T47D (cell line): Measurements from ENCODE around the gene USP30.
"Not testable (repeated sequence)": the region's sequence is repeated elsewhere in the genome, so short reads cannot be mapped to it uniquely, and the experiment has no call there.

Experiments used
- DNase-seq, 2 experiments: peaks; one replicate each; pipeline versions ENCODE4 v3.0.0 to v3.0.0-alpha.2; 2011 to 2012; ENCODE audit warnings: low read depth in 1 of 2, low spot score in 1 of 2
- JUND ChIP-seq: IDR thresholded peaks from 2 replicates; pipeline ENCODE4 v1.6.1; 2012; ENCODE audit warnings: low read depth
- in situ Hi-C: cut with HindIII; loops from 2 replicates; pipeline ENCODE4 v1.10.0; 2016; ENCODE audit warnings: low sequenced_read_pairs, low pct_unique_long_range_greater_than_20kb

The USP30 gene

DNA sequence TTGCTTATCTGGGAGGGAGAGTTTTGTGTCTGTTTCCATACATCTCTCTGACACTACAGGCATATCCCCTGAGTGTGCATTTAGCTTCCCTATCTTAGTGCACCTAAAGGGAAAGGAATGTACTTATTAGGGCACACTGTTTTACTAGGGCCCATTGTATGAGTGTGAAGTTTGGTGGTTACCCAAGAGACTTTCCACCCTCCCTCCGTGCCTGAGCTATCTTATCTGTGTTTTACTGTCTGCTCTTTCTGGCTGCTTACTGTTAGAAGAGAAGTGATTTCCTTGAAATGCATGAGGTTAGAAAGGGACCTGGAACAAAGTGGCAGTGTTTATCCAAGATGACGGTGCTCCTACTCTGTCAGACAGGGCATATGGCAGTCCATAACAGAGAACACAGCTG is 23.0 kb upstream of the USP30 start:
- DNase-seq, result no peak
- no peak for TF ChIP-seq JUND
- in situ Hi-C loops, result no loop called here

DNA sequence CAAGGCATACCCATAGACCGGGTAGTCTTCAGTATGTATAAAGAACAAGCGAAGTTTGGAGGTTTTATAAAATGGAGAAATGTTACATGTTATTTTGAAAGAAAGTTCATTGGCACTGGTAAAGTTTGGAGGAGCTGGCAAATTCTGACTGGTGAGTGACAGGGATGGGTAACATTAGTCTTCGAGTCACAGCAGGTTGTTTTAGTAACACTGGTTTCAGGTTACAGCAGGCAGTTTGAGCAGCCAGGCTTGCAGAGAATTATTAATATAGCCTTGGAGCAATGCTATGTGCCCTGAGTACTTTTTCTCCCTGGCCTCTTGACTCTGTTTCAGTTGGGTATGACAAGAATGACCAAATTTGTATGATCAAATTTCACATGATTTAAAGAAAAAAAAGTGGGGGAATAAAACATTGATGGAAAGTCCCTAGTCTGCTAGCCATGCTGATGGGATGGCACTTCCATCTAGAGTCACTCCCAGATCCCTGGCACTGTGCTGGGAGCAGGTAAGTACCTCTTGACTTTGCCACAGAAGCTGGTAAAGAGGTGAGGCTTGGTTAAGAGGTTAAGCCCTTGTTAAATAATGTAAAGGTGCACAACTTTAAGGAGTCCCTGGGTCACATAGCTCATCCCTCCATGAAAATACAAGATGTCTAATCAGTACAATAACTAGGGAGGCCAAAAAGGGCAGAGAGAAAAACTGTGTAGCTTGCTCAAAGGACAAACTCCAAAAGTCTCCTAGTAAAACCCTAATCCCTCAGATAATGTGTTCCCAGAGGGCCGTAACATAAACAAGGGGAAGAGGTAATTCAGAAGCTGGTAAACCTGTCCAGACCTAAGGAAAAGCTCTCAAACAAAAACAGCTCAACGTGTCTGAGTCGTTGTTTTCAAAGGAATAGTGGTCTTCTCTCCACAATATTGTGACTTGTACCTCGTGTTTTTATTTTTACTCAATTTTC is 18.9 kb upstream of the USP30 start:
- peak in 1 of 2 experiments; percentile 46 for DNase-seq
- in situ Hi-C loops, result no loop called here
- no peak for TF ChIP-seq JUND

DNA sequence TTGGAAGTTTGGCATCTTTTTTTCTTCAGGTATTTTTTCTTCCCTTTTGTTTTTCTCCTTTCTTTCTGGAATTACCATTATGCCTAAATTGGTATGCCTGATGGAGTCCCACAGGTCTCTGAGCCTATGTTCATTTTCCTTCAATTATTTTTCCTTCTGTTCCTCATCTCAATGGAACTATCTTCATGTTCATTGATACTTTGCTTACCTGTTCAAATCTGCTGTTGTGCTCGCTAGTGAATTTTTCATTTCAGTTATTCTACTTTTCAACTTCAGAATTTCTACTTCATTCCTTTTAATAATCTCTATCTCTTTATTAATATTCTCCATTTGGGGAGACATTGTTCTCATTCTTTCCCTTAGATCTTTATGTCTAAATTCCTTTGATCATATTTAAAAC is 15.4 kb upstream of the USP30 start:
- TF ChIP-seq JUND, result no peak
- in situ Hi-C loops, result no loop called here
- no peak for DNase-seq

GRCh38 chr12:109044241-109044640 is 8.1 kb upstream of the USP30 start:
- DNase-seq, result no peak
- in situ Hi-C loops, result no loop called here
- no peak for TF ChIP-seq JUND

DNA sequence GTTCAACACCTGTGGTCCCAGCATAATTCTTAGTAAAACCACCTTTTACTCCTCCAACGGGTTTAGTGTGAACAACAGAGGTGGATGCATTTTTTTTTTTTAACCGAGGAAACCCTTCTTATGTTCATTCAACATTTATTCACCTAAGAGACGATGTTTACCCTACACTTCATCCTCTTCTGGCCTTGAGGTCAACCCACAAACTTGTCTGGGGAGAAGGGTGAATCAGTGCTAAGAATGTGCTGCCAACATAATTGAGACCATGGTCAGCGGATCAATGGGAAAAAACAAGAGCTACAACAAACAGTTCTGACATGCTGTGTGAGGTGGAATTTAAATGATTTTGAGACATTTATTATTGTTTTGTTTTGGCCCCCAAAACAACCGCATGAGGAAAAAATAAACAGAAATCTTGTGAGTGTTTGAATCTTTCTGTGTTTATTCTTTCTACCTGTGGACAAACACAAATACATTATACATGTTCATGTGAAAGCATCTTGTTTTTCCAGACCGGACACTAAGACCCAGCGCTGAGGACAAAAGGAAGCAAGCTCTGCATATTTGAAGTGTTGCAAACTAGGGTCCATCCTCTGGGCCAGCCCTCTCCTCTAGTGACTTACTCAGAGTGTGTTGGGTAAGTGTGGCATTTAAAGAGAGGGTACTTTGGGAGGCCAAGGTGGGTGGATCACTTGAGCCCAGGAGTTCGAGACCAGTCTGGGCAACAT is 5.1 kb upstream of the USP30 start:
- in situ Hi-C loops, result no loop called here
- TF ChIP-seq JUND, result no peak
- DNase-seq, result peak in 1 of 2 experiments; percentile 66

- DNase-seq, in situ Hi-C loops: not testable (repeated sequence)
Measured at GRCh38 chr12:109048706-109049105, 3.7 kb upstream of the USP30 start.

GRCh38 chr12:109049794-109050193 is 2.6 kb upstream of the USP30 start:
- in situ Hi-C loops, DNase-seq: not testable (repeated sequence)

DNA sequence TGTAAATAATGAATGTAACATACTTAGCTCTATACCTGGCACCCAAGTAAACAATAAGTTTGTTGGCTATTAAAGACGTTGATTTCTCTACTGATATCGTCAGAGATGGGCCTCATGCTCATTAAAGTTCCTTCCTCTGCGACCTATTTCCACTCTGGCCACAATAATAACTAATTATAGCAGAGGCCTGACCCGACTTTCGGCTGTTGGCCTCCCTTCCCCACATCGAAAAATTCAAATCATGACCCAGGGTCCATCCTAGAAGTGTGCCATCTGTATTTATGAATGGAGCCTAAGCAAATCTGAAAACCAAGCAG is 321 bp upstream of the USP30 start:
- TF ChIP-seq JUND, result no peak
- in situ Hi-C loops, result no loop called here
- DNase-seq, result no peak

DNA sequence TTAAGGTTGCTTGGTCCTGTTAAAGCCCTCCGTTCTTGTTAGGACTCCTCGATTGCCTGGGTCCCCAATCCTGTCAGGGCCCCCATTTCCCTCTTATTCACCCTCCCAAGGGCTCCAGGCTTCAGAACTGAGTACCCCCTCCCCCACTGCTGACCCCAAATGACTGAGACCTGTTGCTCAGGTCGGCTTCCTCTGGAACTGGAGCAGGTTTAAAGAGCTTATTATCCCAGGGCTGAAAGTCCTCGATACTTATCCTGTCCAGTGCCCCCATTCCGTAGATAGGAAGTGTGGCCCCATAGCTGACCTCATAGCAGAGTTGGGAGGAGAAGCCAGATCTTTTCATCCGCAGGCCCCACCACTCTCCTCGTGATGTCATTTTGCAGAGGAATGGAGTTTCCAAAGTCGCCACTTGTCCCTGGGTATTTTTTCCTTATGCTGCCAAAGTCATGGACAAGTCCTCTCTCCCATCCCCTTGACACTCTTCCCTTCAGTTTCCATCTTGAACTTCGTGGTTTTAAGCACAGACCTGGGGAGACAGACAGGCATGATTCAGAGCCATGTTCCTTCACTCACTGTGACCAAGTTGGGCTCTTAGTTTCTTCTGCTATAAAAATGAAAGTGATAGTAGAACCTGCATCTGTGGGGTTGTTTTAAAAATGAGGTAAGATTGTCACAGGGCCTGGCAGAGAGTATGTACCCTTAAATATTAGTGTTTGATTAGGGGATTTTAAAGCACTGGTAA is 1.2 kb downstream of the USP30 start:
- in situ Hi-C loops, result no loop called here

DNA sequence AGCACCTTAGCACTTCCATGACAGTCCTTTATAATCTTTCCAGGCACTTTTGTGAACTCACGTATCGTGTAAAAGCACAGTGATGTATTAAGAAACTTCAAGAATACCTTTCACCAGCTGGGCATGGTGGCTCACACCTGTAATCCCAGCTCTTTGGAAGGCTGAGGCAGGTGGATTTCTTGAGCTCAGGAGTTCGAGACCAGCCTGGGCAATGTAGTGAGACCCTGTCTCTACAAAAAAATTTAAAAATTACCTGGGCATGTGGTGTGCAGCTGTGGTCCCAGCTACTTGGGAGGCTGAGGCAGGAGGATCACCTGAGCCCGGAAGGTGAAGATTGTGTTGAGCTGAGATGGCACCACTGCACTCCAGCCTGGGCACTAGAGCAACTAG is 1.7 kb downstream of the USP30 start:
- in situ Hi-C loops, DNase-seq: not testable (repeated sequence)

More for the DNA sequence above, 1.2 kb downstream of the USP30 start:
- DNase-seq, result no peak
- TF ChIP-seq JUND, result no peak

DNA sequence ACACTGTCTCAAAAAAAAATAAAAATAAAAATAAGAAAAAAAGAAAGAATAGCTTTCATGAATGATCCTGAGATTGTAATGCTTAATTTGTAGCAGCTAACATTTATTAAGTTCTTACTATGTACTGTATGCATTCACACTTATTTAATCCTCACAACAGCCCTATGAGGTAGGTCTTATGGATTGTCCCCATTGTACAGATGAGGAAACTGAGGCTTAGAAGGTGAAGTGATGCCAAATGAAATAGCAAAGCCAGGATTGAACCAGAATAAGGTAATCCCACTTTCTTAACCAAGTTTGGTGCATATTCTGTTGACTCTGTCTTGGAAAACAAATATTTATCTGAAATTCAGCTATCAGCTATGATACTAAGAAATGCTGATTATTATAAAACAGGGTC is 2.1 kb downstream of the USP30 start:
- no peak for DNase-seq
- TF ChIP-seq JUND, result no peak
- in situ Hi-C loops, result no loop called here

GRCh38 chr12:109056891-109057290 is 4.5 kb downstream of the USP30 start:
- DNase-seq, result no peak
- TF ChIP-seq JUND, result no peak
- in situ Hi-C loops, result no loop called here

GRCh38 chr12:109057376-109057775 is 5.0 kb downstream of the USP30 start:
- DNase-seq, result no peak
- no peak for TF ChIP-seq JUND
- in situ Hi-C loops, result no loop called here
